Jurkat, Clone E6-1 (cell line): Measurements from ENCODE around the gene ARMH1.

Experiments
- DNase-seq: peaks from one replicate; pipeline ENCODE4 v3.0.0-alpha.2; 2011; ENCODE audit warnings: low read depth, low spot score
- H3K4me3 ChIP-seq: 2 replicates; pipeline ENCODE4 v1.5.1; 2011; ENCODE audit warnings: mild to moderate bottlenecking, low read length, control low read depth, moderate library complexity

ARMH1 gene

DNA sequence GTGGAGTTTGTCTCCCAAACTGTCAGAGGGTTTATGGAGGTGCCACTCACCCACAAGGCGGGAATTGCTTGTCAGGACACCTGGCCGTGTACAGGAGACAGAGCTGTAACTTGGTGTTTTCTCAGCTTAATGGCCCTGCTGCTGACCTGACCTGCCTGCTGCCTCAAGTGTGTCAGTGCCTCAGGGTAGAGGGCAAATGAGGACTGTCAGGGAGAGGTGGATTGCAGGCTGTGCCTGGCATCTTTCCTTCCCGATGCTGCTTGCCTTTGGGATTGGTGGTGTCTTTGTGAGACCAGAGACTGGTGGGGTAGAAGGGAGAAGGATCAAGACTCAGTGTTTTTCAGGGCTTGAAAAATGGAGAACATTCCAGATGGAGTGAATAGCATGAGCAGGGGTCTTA, 31.6 kb upstream of the ARMH1 start:
- no peak for DNase-seq
- no peak overlapping the region for H3K4me3 ChIP-seq

DNA sequence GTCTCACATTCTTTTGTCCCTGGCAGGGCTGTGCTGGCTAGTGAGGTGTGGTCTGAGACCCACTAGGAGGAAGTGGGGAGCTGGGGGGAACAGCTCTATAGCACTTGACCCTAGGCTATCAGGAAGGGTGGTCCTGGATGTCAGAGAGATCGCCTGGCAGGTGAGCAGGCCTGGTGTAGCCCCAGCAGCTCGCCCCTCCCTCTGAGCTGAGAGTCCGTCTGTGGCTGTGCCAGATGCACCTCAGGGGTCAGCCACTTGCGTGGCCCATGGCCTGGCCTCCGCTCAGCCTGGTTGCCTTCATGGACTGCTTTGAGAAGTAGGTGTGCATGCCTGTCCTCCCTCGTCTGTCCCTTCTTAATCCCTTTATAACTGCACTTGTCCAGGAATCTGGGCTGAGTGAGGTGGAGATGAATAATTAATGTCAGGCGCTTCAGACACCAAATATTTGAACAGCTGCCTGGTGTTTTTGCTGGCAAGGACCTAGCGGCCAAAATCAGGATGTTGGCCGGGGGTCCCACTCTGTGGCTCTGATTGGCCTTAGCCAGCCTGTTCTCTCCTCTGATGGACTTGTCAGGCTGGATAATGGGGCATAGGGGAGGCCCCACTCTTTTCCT, 30.7 kb upstream of the ARMH1 start:
- DNase-seq = no peak
- H3K4me3 ChIP-seq = no peak overlapping the region

DNA sequence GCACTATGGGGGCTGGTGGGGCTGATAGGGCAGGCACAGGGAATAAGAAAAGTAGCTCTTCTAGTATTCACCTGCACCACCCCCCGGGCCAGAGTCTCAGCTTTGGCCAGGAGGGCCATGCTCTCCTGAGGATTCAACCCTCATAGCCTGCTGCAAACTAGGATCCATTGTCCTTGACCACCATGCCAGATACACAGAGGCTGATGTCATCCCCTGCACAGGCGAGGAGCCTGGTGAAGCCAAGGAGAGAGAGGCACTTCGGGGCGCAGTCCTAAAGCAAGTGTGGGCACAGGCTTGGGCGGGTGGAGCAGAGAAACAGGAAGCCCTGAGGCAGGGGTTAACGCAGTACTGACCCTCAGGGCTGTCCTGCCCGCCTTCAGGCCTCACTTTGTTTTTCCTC, 29.7 kb upstream of the ARMH1 start:
- H3K4me3 ChIP-seq = no peak overlapping the region
- no peak for DNase-seq

DNA sequence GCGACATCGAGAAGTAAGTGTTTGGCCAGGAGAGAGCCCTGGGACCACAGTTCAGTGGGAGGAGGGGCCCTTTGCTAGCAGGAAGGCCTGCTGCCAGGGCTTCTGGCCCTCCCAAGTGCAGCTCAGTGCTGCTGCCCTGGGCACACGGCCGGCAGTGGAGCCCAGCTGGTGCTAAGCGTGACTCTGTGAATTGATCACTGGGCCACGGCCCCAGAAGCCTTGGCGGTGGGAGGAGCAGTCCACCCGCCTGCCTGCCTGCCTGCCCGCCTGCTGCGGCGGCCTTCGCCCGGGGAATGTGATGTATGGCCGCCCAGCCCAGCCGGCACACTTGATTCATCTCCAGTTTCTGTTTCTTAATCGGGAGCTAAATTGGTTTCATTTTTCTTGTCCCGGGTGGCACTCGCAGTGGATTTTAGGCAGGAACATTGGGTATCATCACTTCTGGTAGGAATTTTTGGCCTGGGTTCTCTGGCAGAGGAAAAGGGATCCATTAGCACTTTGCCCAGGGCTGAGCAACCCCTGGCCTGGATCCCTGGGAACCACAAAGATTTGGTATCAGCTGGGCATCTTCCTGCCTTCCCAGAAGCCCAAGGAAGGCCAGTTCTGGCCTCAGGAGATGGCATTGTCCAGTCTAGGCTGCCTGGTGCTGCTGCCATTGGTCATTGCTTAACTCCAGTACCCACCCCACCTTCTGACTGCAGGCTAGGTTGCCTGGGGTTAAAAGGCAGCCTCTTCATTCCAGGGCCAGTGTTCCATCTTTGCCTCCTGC, 28.9 kb upstream of the ARMH1 start:
- no peak for DNase-seq

DNA sequence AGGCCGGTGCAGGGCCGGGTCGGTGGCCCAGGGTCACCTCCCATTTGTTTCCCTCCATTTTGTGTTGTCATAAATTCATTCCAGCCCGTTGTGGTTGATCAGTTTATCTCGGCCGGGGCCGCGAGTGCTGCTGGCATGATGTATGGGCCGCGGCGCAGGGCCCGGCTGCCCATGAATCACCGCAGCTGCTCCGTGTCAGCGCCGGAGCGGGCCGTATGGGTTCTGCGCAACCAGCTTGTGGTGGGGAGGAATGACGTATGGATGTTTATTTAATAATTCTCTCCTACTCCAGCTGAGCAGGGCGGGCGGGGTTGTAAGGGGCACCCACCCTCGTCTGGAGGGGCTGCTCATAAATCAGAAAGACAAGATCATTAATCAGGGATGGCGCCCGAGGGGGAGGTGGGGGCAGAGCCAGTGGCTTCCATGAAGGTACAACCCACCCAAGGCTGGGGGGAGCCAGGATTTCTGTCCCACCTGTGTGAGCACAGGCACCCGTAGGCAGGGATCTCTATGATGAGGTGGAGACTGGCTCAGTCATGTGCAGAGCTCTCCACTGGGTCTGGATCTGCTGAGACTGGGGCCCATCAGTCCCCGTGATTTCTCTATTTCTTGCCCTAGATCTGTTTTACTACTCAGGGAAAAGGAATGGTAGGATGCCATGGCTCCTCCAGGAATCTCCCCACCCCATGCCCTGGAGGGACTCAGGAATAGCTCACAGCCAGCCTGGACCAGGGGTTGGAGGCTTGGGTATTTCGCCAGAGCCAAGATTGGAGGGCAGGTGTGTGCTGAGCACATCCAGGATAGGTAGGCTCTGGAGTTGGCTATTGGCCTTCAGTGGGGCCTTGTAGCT, 28.0 kb upstream of the ARMH1 start:
- DNase-seq = no peak
- no peak overlapping the region for H3K4me3 ChIP-seq

More for the DNA sequence above, 28.9 kb upstream of the ARMH1 start:
- H3K4me3 ChIP-seq = no peak overlapping the region

DNA sequence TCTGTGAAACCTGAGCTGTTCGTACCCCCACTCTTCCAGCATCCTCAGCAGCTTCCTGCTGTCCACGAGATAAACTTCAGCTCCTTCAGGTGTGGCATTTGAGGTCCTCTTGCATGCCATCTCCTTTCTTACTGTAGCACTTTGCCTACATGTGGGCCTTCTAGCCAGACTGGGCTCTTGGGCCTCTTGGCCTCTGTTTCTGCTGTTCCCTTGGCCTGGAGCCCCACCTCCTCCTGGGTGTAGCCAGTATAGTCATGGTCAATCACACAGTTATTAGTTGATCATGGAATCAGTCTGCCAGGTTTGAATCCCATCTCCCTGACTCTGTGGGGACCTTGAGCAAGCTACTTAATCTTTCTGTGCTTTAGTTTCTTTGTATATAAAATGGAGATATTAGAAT, 26.6 kb upstream of the ARMH1 start:
- DNase-seq = no peak
- H3K4me3 ChIP-seq = no peak overlapping the region

DNA sequence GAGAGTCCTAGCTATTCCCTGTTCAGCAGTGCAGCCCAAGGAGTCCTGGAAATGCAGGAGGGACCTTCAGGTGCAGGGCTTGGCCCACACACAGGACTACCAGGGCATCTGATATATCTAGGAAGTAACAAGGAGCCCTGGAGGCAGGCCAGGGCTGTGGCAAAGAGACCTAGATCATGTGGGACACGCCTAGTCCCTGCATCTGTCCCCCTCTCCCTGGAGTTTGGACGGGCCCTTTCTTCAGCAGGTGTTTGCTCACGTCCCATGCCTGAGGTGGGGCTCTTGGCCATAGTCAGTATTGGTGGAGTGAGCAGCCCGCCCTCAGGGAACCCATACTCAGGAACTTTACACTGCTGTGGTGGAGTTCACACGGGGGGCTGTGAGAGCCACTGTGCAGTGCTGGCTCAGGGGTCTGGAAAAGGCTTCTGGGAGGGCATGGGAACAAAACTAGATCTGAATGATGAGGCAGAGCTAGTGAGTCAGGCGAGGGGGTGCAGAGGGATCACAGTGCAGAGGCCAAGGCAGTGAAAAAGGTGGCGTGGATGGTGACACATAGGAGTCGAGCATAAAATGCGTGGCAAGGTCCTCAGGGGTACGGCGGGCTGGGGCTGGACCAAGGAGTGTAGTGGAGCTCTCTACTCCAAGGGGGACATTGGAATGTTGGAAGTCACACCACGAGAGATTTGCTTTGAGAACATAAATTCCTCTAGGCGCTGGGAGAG, 25.8 kb upstream of the ARMH1 start:
- no peak for DNase-seq
- H3K4me3 ChIP-seq = no peak overlapping the region

DNA sequence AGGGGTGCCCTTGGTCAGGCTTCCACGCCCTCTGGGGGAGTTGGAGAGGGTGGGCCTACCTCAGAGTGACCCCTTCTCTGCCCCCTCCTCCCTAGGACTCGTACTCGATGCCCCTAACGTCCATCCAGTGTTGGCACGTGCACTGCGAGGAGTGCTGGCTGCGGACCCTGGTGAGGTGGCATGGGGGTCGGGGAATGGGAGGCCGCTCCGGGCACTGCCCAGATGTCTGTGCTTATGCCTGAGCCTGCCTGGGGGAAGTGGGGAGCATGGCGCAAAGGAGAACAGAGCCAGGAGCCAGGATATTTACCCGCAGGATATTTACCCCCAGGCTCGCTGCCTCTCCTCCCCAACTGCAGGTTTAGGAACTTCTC, 24.7 kb upstream of the ARMH1 start:
- DNase-seq = no peak
- H3K4me3 ChIP-seq = no peak overlapping the region

DNA sequence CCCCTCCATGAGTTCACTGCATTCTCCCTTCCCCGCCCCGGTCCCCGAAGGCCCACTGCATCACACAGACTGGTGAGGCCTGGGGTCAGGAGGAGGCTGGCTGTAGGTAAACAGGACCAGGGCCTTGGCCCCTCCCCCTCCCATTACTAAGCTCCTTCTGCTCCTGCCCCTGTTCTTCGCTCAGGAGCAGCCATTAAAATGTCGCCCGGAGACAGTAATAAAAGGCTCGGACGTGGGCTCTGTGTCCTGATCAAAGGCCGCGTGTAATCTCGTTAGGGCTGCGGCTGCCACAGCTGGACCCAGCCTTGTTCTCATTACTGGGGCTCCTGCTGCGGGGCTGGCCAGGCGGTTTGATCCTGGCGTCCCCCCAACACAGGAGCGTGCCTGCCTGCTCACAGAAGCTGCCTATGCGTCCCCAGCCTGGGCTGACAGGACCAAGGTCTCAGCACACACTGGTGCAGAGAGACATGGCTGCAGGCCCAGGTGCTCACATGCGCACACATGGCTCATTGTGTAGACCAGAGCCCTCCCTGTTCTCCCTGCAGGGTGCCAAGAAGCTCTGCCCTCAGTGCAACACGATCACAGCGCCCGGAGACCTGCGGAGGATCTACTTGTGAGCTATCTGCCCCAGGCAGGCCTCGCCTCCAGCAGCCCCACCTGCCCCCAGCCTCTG, 24.2 kb upstream of the ARMH1 start:
- no peak for DNase-seq
- no peak overlapping the region for H3K4me3 ChIP-seq

DNA sequence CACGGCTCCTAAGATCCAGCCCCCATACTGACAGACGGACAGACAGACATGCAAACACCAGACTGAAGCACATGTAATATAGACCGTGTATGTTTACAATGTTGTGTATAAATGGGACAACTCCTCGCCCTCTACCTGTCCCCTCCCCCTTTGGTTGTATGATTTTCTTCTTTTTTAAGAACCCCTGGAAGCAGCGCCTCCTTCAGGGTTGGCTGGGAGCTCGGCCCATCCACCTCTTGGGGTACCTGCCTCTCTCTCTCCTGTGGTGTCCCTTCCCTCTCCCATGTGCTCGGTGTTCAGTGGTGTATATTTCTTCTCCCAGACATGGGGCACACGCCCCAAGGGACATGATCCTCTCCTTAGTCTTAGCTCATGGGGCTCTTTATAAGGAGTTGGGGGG, 23.4 kb upstream of the ARMH1 start:
- no peak overlapping the region for H3K4me3 ChIP-seq
- DNase-seq = no peak

DNA sequence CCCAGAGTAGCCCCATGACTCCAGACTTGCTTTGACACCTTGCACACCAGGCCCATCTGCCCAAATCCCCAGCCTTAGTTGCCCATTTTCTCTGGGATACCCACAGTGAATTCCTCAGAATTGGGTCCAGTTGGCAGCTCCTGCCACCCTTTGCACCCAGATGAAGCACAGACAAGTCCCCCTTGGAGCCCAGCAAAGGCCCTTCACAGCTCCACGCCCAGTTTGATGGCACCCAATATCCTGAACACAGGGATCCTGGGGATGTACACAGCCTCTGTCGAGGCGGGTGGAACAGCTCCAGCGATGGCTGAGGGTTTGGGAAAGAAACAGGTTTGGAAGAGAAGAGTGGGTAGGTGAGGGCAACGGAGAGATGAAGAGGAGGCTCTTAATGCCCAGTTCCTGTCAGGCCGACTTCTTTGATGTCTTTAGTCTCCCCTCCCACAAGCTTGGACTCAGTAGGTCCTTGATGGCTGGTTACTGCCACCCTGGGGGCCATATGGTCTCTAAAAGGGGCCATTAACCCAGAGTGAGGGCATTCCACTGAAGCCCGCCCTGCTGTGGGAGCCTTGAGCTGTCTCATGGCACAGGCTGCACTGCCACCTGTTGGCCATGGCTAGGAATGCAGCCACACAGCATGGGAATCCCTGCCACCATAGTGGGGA, 21.9 kb upstream of the ARMH1 start:
- peak; percentile 42 for DNase-seq
- no peak overlapping the region for H3K4me3 ChIP-seq

DNA sequence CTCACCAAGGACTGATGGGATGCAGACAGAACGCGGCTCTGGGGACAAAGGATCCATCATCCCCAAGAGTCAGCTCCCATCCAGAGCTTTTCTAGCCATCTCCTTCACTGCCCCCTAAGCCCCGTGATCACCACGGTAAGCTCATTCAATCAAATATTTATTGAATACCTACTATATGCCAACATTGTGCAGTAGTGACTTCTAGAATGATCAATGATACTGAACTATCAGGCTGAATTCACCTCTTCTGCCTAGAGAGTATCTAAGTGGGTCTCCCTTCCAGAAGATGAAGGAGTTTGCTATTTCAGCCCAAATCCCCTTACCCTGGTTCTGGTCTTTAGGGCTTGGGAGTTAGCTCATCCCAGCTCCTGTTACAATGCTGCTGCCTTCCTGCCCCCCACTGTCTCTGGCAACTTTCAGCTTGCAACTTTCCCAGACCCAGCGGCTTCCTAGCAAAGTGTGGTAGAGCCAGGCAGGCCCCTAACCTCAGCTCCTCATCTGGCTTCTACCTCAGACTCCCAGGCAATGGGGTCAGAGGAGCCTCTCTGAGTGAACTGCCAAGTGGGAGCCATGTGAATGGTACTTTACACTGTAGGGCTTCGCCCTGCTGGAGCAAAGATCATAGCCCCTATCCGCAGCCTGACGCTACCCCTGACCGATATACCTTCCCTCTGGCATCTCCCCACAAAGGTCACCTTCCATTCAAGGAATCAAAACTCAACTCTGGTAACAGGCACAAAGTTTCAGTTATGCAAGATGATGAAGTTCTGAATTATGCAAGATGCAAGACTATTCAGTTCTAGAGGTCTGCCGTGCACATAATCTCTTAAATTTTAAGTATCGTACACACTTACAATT, 21.2 kb upstream of the ARMH1 start:
- no peak overlapping the region for H3K4me3 ChIP-seq

DNA sequence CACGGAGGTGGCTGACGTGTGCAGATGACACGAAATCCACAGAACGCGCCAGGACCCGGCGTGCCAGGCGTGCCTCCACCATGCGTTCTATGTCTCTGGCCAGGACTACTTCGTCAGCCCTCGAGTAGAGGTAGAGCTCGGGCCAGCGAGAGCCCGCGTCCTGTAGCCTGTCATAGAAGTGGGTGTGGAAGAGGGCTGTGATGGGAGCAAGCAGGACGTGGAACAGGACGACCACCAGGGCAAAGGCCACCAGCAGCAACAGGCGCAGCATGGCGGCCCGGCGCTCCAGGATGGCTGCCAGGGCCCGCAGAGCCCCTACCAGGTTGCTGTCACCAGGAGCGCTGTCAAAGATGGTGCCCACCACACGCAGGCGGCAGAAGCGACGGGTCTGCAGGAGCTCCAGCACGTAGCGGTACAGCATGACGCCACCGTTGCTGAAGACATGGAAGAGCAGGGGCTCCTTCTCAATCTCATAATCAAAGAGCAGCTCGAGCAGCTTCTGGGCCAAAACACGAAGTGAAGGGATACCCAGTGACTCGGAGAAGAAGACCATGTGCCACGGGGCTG, 19.8 kb upstream of the ARMH1 start:
- H3K4me3 ChIP-seq = no peak overlapping the region
- DNase-seq = no peak

More for the DNA sequence above, 21.2 kb upstream of the ARMH1 start:
- DNase-seq = no peak

DNA sequence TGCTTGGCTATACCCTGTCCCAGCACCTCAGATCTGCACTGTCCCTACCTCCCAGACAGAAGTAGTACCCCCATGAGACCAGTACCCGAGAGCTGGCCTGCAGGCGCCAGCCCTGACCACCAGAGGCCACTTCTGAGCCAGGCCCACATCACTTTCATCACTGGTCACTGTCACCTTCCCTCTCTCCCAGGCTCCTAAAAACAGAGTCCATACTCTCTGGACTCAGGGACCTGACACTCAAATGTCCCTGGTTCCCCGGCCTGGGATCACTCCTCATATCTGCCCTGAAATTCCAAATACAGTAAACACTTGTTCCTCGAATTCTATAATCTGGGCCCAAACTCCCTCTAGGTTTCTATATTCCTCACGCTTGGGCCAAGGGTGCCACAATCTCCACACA, 18.9 kb upstream of the ARMH1 start:
- no peak for DNase-seq
- no peak overlapping the region for H3K4me3 ChIP-seq

DNA sequence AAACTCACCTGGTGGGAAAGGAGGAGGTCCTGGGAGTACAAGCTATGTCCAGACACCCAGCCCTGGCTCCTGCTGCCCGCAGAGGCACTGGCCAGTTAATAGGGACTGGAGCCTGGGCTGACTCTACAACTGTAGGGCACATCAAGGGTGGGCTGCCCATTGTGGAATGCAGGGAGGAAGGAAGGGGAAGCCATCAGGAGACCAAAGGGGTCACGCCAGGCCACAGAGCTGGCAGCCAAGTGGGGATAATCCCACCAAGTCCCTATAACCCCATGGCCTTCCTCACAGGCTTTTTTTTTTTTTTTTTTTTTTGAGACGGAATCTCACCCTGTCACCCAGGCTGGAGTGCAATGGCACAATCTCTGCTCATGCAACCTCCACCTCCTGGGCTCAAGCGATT, 14.9 kb upstream of the ARMH1 start:
- no peak for DNase-seq

DNA sequence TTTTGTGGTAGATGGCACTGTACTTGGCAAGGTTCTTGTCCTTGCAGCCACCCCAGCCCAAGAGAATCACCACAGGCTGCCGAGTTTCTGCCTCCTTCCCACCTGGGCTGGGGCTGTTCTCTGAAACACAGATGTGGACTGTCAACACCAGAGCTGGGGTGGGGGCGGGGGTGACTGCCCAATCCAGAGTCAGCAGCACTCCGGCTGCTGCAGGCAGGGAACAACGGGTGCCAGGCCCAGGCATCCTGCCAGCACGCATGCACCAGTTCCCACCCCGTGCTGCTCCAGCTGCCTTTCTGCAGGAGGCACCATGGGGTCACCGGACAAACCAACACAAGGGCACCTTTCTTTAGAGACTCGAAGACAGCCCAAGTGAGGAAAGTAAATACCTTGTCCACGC, 14.3 kb upstream of the ARMH1 start:
- H3K4me3 ChIP-seq = no peak overlapping the region
- DNase-seq = no peak

More for the DNA sequence above, 14.9 kb upstream of the ARMH1 start:
- no peak overlapping the region for H3K4me3 ChIP-seq
